GM23248 (cell line): Measurements from ENCODE around the gene NFIA. TPM values are rescaled to one million over a fixed set of nuclear protein-coding genes. Genes with fewer than 3 reads are reported as not detected.
A peak's percentile ranks its signal among the peaks of the same experiment; 100 is the strongest.

Experiments
- DNase-seq: peaks from one replicate; pipeline ENCODE4 v3.0.0-alpha.2; 2015
- H2AFZ ChIP-seq: fragments of 200-600 bp; sonication (generic); 2 replicates; pipeline ENCODE4 v1.6.1; 2016; ENCODE audit warnings: antibody characterized with exemption
- H3F3A ChIP-seq: fragments of 200-600 bp; sonication (generic); 2 replicates; pipeline ENCODE4 v1.6.1; 2016; ENCODE audit warnings: mild to moderate bottlenecking, antibody characterized with exemption, mixed run types; ENCODE audit not compliant: insufficient read depth
- H3K27ac ChIP-seq: fragments of 200-600 bp; sonication (generic); 2 replicates; pipeline ENCODE4 v1.5.1; 2016; ENCODE audit warnings: mild to moderate bottlenecking
- H3K27me3 ChIP-seq: fragments of 200-600 bp; sonication (generic); replicated peaks from 2 replicates; pipeline ENCODE4 v1.6.1; 2016; ENCODE audit warnings: mild to moderate bottlenecking; ENCODE audit not compliant: insufficient read depth
- H3K36me3 ChIP-seq: fragments of 200-600 bp; sonication (generic); 2 replicates; pipeline ENCODE4 v1.6.1; 2016; ENCODE audit warnings: low read depth, mild to moderate bottlenecking
- H3K4me1 ChIP-seq: fragments of 200-600 bp; sonication (generic); 2 replicates; pipeline ENCODE4 v1.6.1; 2016; ENCODE audit warnings: mild to moderate bottlenecking; ENCODE audit not compliant: insufficient read depth
- H3K4me2 ChIP-seq: fragments of 200-600 bp; sonication (generic); one replicate; pipeline ENCODE4 v1.6.1; 2016; ENCODE audit warnings: mild to moderate bottlenecking; ENCODE audit not compliant: unreplicated experiment
- H3K4me3 ChIP-seq: fragments of 200-600 bp; sonication (generic); 2 replicates; pipeline ENCODE4 v1.5.1; 2016; ENCODE audit warnings: mild to moderate bottlenecking
- H3K79me2 ChIP-seq: fragments of 200-600 bp; sonication (generic); 2 replicates; pipeline ENCODE4 v1.6.1; 2016; ENCODE audit warnings: mild to moderate bottlenecking; ENCODE audit not compliant: insufficient read depth
- H3K9ac ChIP-seq: fragments of 200-600 bp; sonication (generic); 2 replicates; pipeline ENCODE4 v1.6.1; 2016; ENCODE audit warnings: mild to moderate bottlenecking
- H3K9me2 ChIP-seq: fragments of 200-600 bp; sonication (generic); 2 replicates; pipeline ENCODE4 v1.6.1; 2016; ENCODE audit warnings: mixed run types, mild to moderate bottlenecking, moderate library complexity; ENCODE audit not compliant: insufficient read depth
- H3K9me3 ChIP-seq: fragments of 200-600 bp; sonication (generic); one replicate; pipeline ENCODE4 v1.6.1; 2017; ENCODE audit warnings: low read depth
- H4K20me1 ChIP-seq: fragments of 200-600 bp; sonication (generic); 2 replicates; pipeline ENCODE4 v1.6.0; 2016; ENCODE audit not compliant: insufficient read depth
- EZH2 ChIP-seq: fragments of 200-600 bp; sonication (generic); IDR thresholded peaks from 2 replicates; pipeline ENCODE4 v1.6.1; 2018; ENCODE audit warnings: antibody characterized with exemption, mild to moderate bottlenecking; ENCODE audit not compliant: insufficient read depth, poor library complexity, severe bottlenecking
- EZH2phosphoT487 ChIP-seq: fragments of 200-600 bp; sonication (generic); IDR thresholded peaks from 2 replicates; pipeline ENCODE4 v1.6.1; 2018; ENCODE audit warnings: antibody characterized with exemption, moderate library complexity, mild to moderate bottlenecking, low read depth; ENCODE audit not compliant: insufficient read depth
- WGBS, 2 experiments: methylation state at CpG; one replicate each; pipeline ENCODE4 v1.1.6; 2015 to 2017; ENCODE audit warnings: low lambda C conversion rate in 2 of 2, low coverage in 1 of 2; ENCODE audit errors: missing lambda C conversion rate in 2 of 2; 5-methylcytosine and 5-hydroxymethylcytosine counted together
- in situ Hi-C: fragments of 300-500 bp; cut with MboI; formaldehyde crosslinking; loops from 2 replicates; pipeline ENCODE4 v1.15.0; 2020
- polyA plus RNA-seq: library from polyadenylated mRNA; unstranded; fragments of >200 nt; fragmentation: Nextera tagmentation; extraction: Ambion mirVana; gene quantifications from 2 replicates; pipeline ENCODE4 v1.2.1, GENCODE V29; 2016
- total RNA-seq: library from RNA; depleted of rRNA; stranded (reverse); fragments of >200 nt; shearing (Covaris generic); gene quantifications from 2 replicates; pipeline ENCODE4 v1.2.3, GENCODE V29; 2014

NFIA gene
- total and polyA plus RNA-seq, 2 experiments from 2014 or later: 3.4 to 8.8 TPM

GRCh38 chr1:61450872-61451571 is 368.7 kb downstream of the NFIA start:
- H3K79me2 ChIP-seq: no peaks in the 10 kb centered on the region
- 0 out of 2 replicates have a peak, but pooled peaks cover 7% of the 10 kb centered on the region for H3F3A ChIP-seq
- H3K27ac ChIP-seq: no peak overlapping the region
- no peaks in the 10 kb centered on the region for H4K20me1 ChIP-seq
- in situ Hi-C loops: loop anchor here (10.0 kb wide), 1 partner anchor 476 kb away; no protein-coding TSS in a partner anchor
- no peaks in the 10 kb centered on the region for H3K9me3 ChIP-seq
- H3K36me3 ChIP-seq: no peaks in the 10 kb centered on the region
- H3K4me2 ChIP-seq: no peak overlapping the region
- peaks cover 14% of the 10 kb centered on the region for H3K4me1 ChIP-seq
- TF ChIP-seq EZH2 (no peak), EZH2phosphoT487 (no peak)
- no peaks in the 10 kb centered on the region for H3K27me3 ChIP-seq
- H3K9me2 ChIP-seq: no peaks in the 10 kb centered on the region
- 90 to 93% methylated on average over 14 of the region's 14 CpGs for WGBS, 2 experiments
- DNase-seq: no peak
- no peak overlapping the region for H3K9ac ChIP-seq
- no peak overlapping the region for H3K4me3 ChIP-seq
- no peak overlapping the region for H2AFZ ChIP-seq

- Histone ChIP-seq H3K4me2 (no peak overlapping the region), H3K9me3 (no peaks in the 10 kb centered on the region), H3K79me2 (no peaks in the 10 kb centered on the region), H3K4me3 (no peak overlapping the region), H4K20me1 (no peaks in the 10 kb centered on the region), H3K36me3 (no peaks in the 10 kb centered on the region), H3K4me1 (peaks cover 14% of the 10 kb centered on the region), H3K9ac (no peak overlapping the region), H3K27me3 (no peaks in the 10 kb centered on the region), H3K27ac (no peak overlapping the region), H2AFZ (no peak overlapping the region), H3F3A (0 out of 2 replicates have a peak, but pooled peaks cover 7% of the 10 kb centered on the region), H3K9me2 (no peaks in the 10 kb centered on the region)
- no peak for DNase-seq
- TF ChIP-seq EZH2 (no peak), EZH2phosphoT487 (no peak)
- in situ Hi-C loops: loop anchor here (10.0 kb wide), 1 partner anchor 477 kb away; no protein-coding TSS in a partner anchor
- WGBS, 2 experiments: 94 to 95% methylated on average over 5 of the region's 5 CpGs
Observed at GRCh38 chr1:61451572-61451968, 369.2 kb downstream of the NFIA start.

GRCh38 chr1:61452176-61453035 is 370.0 kb downstream of the NFIA start:
- peak; percentile 22 for DNase-seq
- Histone ChIP-seq H3K9me2 (no peaks in the 10 kb centered on the region), H3K9me3 (no peaks in the 10 kb centered on the region), H3K79me2 (no peaks in the 10 kb centered on the region), H3K4me3 (no peak overlapping the region), H3K27ac (peak overlapping the region; percentile 46), H3K4me2 (peak overlapping the region; percentile 43), H2AFZ (no peak overlapping the region), H3K27me3 (no peaks in the 10 kb centered on the region), H3K4me1 (peaks cover 14% of the 10 kb centered on the region), H4K20me1 (no peaks in the 10 kb centered on the region), H3K9ac (peak overlapping the region; percentile 36), H3F3A (0 out of 2 replicates have a peak, but pooled peaks cover 7% of the 10 kb centered on the region), H3K36me3 (no peaks in the 10 kb centered on the region)
- in situ Hi-C loops: loop anchor here (10.0 kb wide), 1 partner anchor 478 kb away; no protein-coding TSS in a partner anchor
- 11 to 15% methylated on average over 4 of the region's 4 CpGs for WGBS, 2 experiments
- no peak for TF ChIP-seq EZH2
- TF ChIP-seq EZH2phosphoT487: no peak

- peak overlapping the region; percentile 43 for H3K4me2 ChIP-seq
- H3K9ac ChIP-seq: peak overlapping the region; percentile 36
- H4K20me1 ChIP-seq: no peaks in the 10 kb centered on the region
- no peaks in the 10 kb centered on the region for H3K27me3 ChIP-seq
- peaks cover 14% of the 10 kb centered on the region for H3K4me1 ChIP-seq
- DNase-seq: peak; percentile 93
- WGBS, 2 experiments: 21 to 26% methylated on average over 10 of the region's 10 CpGs
- no peaks in the 10 kb centered on the region for H3K9me3 ChIP-seq
- 0 out of 2 replicates have a peak overlapping the region, but pooled peaks have one; percentile 23 for H2AFZ ChIP-seq
- H3K9me2 ChIP-seq: no peaks in the 10 kb centered on the region
- H3F3A ChIP-seq: 0 out of 2 replicates have a peak, but pooled peaks cover 7% of the 10 kb centered on the region
- no peak overlapping the region for H3K4me3 ChIP-seq
- in situ Hi-C loops: loop anchor here (10.0 kb wide), 1 partner anchor 479 kb away; no protein-coding TSS in a partner anchor
- H3K36me3 ChIP-seq: no peaks in the 10 kb centered on the region
- peak overlapping the region; percentile 46 for H3K27ac ChIP-seq
- no peaks in the 10 kb centered on the region for H3K79me2 ChIP-seq
- TF ChIP-seq EZH2phosphoT487 (no peak), EZH2 (no peak)
Observed at GRCh38 chr1:61453111-61453961, 371.0 kb downstream of the NFIA start.
